IPS-18c (cell line): Measurements from ENCODE around the gene SYNE1.
"Not testable (repeated sequence)": the region's sequence is repeated elsewhere in the genome, so short reads cannot be mapped to it uniquely, and the experiment has no call there.

Source experiments
- H3K4me3 ChIP-seq: 2 replicates; pipeline ENCODE4 v1.7.0; 2013; ENCODE audit warnings: low read depth, mild to moderate bottlenecking, low read length, moderate library complexity; ENCODE audit not compliant: insufficient read depth
- H3K9me3 ChIP-seq: one replicate; pipeline ENCODE4 v1.6.1; 2013; ENCODE audit warnings: mild to moderate bottlenecking, low read length, moderate library complexity; ENCODE audit not compliant: control insufficient read depth, insufficient read depth

SYNE1 gene

GRCh38 chr6:152587473-152587872, 49.7 kb downstream of the SYNE1 start:
- H3K4me3 ChIP-seq: no peak overlapping the region
- H3K9me3 ChIP-seq: no peaks in the 10 kb centered on the region

- H3K4me3 ChIP-seq: no peak overlapping the region
- no peaks in the 10 kb centered on the region for H3K9me3 ChIP-seq
Measured at GRCh38 chr6:152585236-152585635, 51.9 kb downstream of the SYNE1 start.

- Histone ChIP-seq H3K4me3 (no peak overlapping the region), H3K9me3 (no peaks in the 10 kb centered on the region)
Measured at GRCh38 chr6:152583888-152584287, 53.3 kb downstream of the SYNE1 start.

GRCh38 chr6:152576525-152576924, 60.6 kb downstream of the SYNE1 start:
- Histone ChIP-seq H3K4me3 (no peak overlapping the region), H3K9me3 (no peaks in the 10 kb centered on the region)

DNA sequence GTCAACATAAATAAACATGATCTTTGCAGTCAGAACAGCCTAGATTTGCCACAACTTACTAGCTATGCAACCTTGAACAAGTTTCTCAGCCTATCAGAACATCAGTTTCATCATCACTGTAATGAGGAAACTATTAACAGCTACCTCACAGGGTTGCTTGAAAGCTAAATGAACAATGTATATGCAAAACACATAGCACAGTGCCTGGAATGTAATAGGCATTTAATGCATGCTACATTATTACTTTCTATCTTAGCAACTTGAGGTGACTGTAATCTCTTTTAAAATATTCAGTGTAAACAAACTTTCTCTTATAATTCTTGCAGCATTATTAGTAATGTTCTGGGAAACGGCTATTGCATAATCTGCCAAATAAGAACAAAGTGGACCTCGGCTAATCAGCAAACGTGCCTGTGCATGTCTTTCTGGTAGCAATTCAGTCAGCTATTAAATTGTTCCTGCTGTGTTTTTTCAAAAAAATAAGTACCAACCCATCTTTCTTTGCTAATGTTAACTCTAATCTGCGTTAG, 61.5 kb downstream of the SYNE1 start:
- no peaks in the 10 kb centered on the region for H3K9me3 ChIP-seq
- H3K4me3 ChIP-seq: no peak overlapping the region

DNA sequence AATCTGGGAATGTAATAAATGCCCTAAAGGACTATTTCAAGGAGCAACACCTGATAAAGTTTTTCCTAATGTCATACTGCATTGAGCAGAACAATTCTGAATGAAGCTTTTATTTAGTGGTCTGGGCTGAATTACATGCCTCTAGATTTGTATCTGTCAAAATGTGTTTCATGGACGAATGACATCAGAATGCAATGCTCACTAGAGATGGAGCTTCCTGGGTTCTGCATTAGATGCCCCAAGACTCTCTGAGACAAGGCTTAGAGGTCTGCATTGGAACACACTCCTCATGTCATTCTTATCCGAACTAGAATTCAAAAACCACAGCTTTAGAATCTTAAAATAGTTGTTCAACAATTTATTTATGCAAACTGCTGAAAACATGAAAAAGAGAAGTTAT, 62.0 kb downstream of the SYNE1 start:
- Histone ChIP-seq H3K9me3 (no peaks in the 10 kb centered on the region), H3K4me3 (no peak overlapping the region)

DNA sequence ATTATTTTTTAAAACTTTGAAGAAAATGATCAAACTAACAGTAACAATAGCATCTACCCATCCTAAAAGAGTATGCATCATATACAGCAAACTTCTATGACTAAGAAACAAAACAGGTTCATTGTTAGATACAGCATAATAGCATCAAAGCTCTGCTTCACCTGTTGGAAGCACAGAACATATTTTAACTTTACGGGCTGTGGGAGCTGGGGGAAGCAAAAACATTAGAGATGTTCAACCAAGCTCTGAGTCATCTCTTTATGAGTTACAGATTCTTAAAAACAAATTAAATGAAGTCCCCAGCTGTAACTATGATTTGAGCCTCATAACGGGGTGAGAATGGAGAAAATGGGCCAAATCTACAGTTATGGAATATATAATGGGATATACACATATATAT, 63.4 kb downstream of the SYNE1 start:
- Histone ChIP-seq H3K4me3 (no peak overlapping the region), H3K9me3 (no peaks in the 10 kb centered on the region)

DNA sequence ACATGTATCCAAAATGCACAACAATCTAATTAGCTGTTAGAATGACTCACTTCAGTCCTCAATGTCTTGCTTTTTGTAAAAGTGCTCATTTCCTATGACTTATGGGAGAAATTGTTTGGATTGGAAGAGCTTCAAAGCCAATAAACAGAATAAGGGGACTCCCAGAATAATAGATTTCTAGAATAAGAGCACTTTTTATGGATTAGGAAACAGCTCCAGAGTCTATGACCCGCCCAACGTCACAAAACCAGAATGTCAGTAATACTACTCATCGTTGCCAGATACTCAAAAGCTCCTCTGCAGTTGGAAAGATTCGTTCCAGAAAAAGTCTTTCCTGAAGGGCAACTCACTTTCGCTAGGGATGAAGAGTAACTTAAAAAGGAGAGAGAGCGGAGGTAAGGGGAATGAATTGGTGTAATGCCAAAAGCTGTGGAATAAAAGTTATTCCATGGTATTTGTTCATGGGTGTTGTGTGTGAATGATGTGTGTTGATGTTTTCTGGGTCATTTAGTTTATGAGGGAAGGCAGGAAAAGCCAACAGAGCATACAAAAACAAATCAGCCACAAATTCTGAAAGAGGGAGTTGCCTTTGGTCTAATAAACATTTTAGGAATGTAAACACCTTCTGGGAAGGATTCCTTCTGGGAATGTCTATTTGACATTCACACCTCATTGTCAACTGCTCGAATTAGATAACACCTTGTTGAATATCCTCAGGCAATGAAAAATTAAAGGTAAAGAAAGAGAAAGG, 64.6 kb downstream of the SYNE1 start:
- Histone ChIP-seq H3K9me3 (no peaks in the 10 kb centered on the region), H3K4me3 (no peak overlapping the region)

- Histone ChIP-seq H3K4me3 (no peak overlapping the region), H3K9me3 (no peaks in the 10 kb centered on the region)
Measured at GRCh38 chr6:152571943-152572337, 65.2 kb downstream of the SYNE1 start.

GRCh38 chr6:152571089-152571488, 66.1 kb downstream of the SYNE1 start:
- no peak overlapping the region for H3K4me3 ChIP-seq
- no peaks in the 10 kb centered on the region for H3K9me3 ChIP-seq

DNA sequence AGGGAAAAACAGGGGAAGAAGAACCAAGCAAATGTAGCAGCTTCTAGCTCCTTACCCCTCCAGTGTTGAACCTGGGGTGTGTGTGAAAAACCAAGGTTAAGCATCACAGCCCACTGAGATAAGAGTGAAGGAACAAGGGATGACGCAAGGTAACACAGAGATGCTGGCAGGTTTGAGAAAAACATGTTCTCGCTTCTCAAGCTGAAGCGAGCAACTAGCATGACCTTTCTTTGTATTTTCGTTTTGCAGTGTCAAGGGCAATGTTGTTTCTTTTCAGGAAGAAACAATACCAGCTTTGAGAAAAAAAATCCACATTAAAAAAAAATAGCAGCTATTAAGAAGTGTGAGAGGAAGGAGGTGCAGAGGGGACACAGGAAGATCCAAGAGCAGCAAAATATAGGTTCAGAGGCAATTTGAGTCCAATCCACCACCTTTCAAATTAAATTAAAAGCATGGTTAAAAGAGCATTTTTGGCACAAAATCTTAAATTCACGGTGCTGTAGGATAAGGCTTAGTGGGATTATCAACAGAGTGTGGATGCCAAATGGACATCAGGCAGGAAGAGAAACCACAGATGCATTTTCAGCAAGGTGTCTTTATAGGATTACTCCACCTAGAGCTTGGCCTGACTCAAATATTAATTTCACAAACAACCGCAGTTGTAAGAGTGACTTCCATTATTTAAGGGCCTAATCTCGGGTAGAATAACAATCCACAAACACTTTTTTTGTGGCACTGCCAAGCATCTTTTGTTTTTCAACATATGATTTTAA, 70.9 kb downstream of the SYNE1 start:
- H3K9me3 ChIP-seq: no peaks in the 10 kb centered on the region
- H3K4me3 ChIP-seq: no peak overlapping the region

DNA sequence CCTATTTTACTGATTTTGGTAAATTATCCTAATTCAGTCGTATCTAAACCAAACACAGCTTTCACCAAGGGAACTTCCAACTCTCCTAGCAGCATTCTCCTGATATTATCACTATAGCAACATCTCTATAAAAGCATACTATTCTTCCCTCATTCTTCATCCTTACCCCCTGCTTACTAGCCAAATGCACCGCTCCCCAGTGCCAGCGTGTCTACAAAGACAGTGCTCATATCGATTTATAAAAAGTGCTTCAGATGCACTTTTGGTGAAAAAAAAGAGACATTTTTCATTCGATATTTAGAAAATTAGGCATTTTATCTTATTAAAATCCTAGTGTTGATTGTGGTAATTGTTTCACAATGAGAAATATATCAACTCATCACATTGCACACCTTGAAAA, 74.0 kb downstream of the SYNE1 start:
- Histone ChIP-seq H3K4me3 (no peak overlapping the region), H3K9me3 (no peaks in the 10 kb centered on the region)

DNA sequence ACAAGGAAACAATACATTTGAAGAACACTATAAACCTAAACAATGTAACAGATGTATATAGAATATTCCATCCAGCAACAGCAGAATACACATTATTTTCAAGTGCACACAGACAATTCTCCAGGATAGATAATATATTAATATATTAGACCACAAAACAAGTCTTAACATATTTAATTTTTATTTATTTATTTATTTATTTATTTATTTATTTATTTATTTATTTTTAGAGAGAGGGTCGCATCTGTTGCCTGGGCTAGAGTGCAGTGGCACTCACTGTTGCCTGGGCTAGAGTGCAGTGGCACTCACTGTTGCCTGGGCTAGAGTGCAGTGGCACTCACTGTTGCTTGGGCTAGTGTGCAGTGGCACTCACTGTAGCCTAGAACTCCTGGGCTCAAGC, 78.4 kb downstream of the SYNE1 start:
- not testable (repeated sequence) for H3K4me3 ChIP-seq, H3K9me3 ChIP-seq

DNA sequence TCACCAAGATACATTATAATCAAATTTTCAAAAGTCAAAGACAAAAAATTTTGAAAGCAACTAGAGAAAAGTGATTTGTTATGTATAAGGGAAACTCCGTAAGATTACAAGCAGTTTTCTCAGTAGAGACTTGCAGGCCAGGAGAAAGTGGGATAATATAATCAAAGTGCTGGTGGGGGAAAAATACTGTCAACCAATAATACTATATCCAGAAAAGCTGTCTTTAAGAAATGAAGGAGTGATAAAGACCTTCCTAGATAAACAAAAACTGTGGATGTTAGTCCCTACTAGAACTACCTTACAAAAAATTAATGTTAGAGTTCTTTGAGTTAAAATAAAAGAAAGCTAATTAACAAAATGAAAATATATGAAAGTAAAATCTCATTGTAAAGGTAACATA, 79.7 kb downstream of the SYNE1 start:
- no peaks in the 10 kb centered on the region for H3K9me3 ChIP-seq
- H3K4me3 ChIP-seq: no peak overlapping the region

- Histone ChIP-seq H3K4me3 (no peak overlapping the region), H3K9me3 (no peaks in the 10 kb centered on the region)
Measured at GRCh38 chr6:152554851-152555250, 82.3 kb downstream of the SYNE1 start.

- Histone ChIP-seq H3K9me3 (no peaks in the 10 kb centered on the region), H3K4me3 (no peak overlapping the region)
Measured at GRCh38 chr6:152552616-152553209, 84.4 kb downstream of the SYNE1 start.

DNA sequence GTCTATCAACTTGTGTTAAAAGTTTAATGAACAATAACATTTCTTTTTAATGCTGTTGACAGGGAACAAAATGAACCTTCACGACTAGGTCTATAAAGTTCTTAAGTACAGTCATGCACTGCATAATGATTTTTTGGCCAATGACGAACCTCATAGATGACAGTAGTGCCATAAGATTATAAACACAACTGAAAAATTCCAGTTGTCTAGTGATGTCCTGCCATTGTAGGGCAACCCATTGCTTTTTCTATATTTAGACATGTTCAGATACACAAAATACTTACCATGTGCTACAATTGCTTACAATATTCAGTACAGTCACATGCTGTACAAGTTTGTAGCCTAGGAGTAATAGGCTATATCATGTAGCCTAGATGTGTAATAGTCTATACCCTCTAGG, 93.6 kb downstream of the SYNE1 start:
- H3K4me3 ChIP-seq: no peak overlapping the region
- no peaks in the 10 kb centered on the region for H3K9me3 ChIP-seq

DNA sequence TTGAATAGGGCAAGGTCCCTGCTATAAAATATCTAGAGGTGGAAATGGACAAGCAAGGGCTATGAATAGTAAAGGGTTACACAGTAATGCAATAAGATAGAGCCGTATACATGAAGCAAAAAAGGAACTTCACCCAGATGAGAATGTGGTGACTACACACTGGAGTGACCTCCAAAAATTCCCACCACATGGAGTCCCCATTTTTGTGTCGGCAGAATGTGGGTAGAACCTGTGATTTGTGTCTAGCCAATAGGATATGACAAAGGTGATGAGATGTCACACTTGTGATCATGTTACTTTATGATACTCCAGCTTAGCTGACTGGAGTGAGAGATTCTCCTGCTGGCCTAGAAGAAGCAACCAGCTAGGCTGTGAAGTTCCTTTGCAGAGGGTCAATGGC, 96.8 kb downstream of the SYNE1 start:
- no peak overlapping the region for H3K4me3 ChIP-seq
- H3K9me3 ChIP-seq: no peaks in the 10 kb centered on the region
